Suppressor macrophage (primary cell): ENCODE measurements around the gene CCNE1.
A peak's percentile ranks its signal among the peaks of the same experiment; 100 is the strongest.
"Not testable (repeated sequence)": the region's sequence is repeated elsewhere in the genome, so short reads cannot be mapped to it uniquely, and the experiment has no call there.

Source experiments
- DNase-seq, 4 experiments: peaks; one replicate each; pipeline ENCODE4 v3.0.0-alpha.2; 2020 to 2022

Gene CCNE1

GRCh38 chr19:29817316-29817715, 5.5 kb downstream of the CCNE1 start:
- no peak for DNase-seq

GRCh38 chr19:29819300-29819699, 7.5 kb downstream of the CCNE1 start:
- DNase-seq, result no peak

- no peak for DNase-seq
Measured at GRCh38 chr19:29819986-29820385, 8.2 kb downstream of the CCNE1 start.

- no peak for DNase-seq
Measured at GRCh38 chr19:29823581-29824330, 12.0 kb downstream of the CCNE1 start.

GRCh38 chr19:29825263-29825662, 13.5 kb downstream of the CCNE1 start:
- not testable (repeated sequence) for DNase-seq

- no peak for DNase-seq
Measured at GRCh38 chr19:29831041-29831548, 19.3 kb downstream of the CCNE1 start.

GRCh38 chr19:29831686-29832085, 19.9 kb downstream of the CCNE1 start:
- DNase-seq, result no peak

- DNase-seq, result no peak
Measured at GRCh38 chr19:29832801-29833200, 21.0 kb downstream of the CCNE1 start.

- DNase-seq, result no peak
Measured at GRCh38 chr19:29833614-29834261, 21.9 kb downstream of the CCNE1 start.

- no peak for DNase-seq
Measured at GRCh38 chr19:29834991-29835846, 23.4 kb downstream of the CCNE1 start.

GRCh38 chr19:29836409-29836825, 24.6 kb downstream of the CCNE1 start:
- DNase-seq, result no peak

GRCh38 chr19:29837448-29837981, 25.7 kb downstream of the CCNE1 start:
- no peak for DNase-seq

- DNase-seq, result no peak
Measured at GRCh38 chr19:29837996-29838395, 26.2 kb downstream of the CCNE1 start.

GRCh38 chr19:29840066-29840950, 28.5 kb downstream of the CCNE1 start:
- no peak for DNase-seq

- DNase-seq, result no peak
Measured at GRCh38 chr19:29841209-29841558, 29.4 kb downstream of the CCNE1 start.

- DNase-seq, result peak in 3 of 4 experiments; percentile 19 to 36 (median 21)
Measured at GRCh38 chr19:29841559-29842367, 30.0 kb downstream of the CCNE1 start.

- peak; percentile 58 to 79 (median 74) for DNase-seq
Measured at GRCh38 chr19:29842471-29843179, 30.8 kb downstream of the CCNE1 start.

- peak; percentile 61 to 86 (median 70) for DNase-seq
Measured at GRCh38 chr19:29843180-29844051, 31.6 kb downstream of the CCNE1 start.
